Stimulated activated CD4-positive, alpha-beta T cell treated with anti-CD3 and anti-CD28 coated beads, Interleukin-4, amount 100 ng/mL, for 4 hours (primary cell): ENCODE data around the gene GPC5.
"Not testable (repeated sequence)": the region's sequence is repeated elsewhere in the genome, so short reads cannot be mapped to it uniquely, and the experiment has no call there.

Source experiments
- DNase-seq, 2 experiments: peaks; one replicate each; pipeline ENCODE4 v3.0.0-alpha.2; 2020

GPC5 gene

DNA sequence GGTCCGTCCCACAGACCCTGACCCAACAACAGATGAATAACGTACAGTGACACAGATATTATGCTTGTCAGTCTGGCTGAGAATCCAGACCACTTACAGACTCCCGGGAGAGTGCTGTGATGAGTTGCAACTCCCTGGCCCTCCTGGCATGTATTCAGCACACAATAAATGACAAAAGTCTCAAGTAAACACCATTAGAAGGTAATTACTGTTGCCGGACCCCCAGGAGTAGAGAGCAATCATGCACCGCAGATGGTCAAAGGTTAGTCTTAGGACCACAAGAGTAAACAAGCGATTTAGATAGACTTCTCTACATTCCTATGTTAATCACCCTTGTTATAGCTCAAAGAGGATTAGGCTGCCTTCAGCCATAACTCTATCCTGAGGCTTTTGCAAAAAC lies 1101.8 kb downstream of the GPC5 start:
- no peak for DNase-seq

DNA sequence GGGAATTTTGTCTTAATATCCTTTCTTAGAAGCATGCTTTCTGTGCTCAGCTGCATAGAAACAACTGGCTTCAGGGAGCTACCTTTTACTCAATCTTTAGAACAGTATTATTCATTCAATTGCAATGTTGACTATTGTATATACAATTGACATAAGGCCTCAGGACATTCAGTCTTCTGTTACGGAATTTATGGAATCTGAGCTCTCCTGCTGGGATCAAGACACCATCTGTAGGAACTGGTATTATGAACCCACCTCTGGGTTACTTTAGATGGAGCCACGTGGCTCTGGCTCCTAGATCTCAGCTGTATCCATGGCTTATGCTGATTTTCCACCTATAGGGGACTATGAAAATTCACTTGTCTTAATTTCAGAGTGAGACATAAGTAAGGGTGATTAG lies 1112.0 kb downstream of the GPC5 start:
- DNase-seq: no peak

DNA sequence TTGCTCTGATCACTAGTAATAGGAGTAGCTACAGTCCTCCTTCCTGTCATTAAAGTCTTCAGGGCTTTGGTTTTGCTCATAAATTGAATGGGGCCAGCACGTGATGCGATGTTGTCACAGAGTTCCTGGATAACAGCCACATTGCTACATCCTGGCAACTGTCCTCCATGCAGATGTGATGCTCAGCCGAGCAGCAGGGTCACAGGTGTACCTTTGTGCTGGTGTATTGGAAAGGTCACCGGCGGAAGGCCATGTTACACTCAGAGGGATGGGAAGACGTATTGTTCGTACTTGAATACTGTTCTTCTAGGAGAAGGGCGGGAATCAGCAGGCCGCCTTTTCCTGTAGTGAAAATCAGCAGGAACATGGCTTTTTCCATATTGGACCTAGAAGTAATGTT lies 1114.4 kb downstream of the GPC5 start:
- no peak for DNase-seq

DNA sequence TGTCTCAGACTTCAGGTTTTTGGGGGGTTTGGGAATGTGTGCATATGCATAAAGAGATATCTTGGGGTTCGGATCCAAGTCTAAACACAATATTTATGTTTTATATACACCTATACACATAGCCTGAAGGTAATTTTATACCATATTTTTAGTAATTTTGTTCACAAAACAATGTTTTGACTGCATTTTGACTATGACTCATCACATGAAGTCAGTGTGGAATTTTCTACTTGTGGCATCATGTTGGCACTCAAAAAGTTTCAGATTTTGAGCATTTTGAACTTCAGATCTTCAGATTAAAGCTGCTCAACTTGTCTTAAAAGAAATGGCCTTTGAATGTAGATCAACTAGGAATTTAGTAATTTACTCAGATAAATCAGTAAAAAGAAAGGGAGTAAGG lies 1115.3 kb downstream of the GPC5 start:
- DNase-seq: no peak

DNA sequence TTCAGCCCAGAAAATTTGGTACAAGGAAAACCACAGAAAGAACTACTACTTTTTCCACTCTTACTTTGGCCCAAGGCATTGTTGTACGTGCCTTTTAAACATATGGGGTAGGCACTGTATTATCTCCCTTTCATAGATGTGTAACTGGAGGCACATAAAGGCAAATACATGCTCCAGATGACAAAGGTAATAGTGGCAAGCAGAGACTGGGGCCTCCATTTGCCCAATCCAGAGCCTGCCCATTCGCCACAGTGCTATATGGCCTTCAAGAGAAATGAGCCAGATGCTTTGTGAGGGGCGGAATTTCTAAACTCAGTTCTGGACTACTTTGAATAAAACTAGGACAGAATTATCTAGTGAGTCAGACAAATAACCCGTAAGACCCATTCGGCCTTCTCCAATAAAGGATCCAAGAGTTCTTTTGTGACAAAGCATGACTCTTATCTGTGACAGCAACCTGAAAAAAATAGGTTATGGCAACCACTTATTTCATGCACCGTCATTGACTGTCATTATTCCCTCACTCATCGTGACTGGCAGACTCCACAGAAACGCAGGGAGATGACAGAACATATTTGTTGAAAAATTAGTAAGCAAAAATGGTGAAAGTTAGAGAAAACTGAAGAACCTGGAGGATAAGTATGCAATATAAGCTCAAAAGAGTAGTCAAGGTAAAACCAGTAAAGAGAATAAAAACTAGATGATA lies 1116.2 kb downstream of the GPC5 start:
- no peak for DNase-seq

DNA sequence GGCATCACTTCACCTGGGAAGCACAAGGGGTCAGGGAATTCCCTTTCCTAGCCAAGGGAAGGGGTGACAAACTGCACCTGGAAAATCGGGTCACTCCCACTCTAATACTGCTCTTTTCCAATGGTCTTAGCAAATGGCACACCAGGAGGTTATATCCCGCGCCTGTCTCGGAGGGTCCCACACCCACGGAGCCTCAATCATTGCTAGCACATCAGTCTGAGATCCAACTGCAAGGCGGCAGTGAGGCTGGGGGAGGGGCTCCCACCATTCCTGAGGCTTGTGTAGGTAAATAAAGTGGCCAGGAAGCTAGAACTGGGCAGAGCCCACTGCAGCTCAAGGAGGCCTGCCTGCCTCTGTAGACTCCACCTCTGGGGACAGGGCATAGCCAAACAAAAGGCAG lies 1118.5 kb downstream of the GPC5 start:
- DNase-seq: not testable (repeated sequence)

DNA sequence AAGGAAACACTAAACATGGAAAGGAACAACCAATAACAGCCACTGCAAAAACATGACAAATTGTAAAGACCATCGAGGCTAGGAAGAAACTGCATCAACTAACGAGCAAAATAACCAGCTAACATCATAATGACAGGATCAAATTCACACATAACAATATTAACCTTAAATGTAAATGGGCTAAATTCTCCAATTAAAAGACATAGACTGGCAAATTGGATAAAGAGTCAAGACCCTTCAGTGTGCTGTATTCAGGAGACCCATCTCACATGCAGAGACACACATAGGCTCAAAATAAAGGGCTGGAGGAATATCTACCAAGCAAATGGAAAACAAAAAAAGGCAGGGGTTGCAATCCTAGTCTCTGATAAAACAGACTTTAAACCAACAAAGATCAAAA lies 1120.2 kb downstream of the GPC5 start:
- not testable (repeated sequence) for DNase-seq

DNA sequence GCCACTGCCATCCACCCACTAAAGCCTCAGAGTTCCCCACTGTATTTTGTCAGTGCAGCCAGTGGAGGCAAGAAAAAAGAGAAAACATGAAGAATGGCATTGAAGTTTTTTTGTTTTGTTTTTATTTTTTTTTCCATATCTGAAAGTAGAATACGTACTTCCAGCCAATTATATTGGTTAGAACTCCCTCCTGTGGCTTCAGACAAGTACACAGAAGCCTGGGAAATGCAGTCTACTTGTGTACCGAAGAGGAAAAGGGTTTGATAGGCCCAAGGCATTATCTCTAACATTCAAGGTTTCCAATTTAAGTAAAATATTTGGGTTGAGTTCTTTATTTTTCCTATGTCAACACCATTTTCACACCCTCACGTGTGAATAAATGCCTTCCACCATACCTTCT lies 1131.9 kb downstream of the GPC5 start:
- DNase-seq: no peak

DNA sequence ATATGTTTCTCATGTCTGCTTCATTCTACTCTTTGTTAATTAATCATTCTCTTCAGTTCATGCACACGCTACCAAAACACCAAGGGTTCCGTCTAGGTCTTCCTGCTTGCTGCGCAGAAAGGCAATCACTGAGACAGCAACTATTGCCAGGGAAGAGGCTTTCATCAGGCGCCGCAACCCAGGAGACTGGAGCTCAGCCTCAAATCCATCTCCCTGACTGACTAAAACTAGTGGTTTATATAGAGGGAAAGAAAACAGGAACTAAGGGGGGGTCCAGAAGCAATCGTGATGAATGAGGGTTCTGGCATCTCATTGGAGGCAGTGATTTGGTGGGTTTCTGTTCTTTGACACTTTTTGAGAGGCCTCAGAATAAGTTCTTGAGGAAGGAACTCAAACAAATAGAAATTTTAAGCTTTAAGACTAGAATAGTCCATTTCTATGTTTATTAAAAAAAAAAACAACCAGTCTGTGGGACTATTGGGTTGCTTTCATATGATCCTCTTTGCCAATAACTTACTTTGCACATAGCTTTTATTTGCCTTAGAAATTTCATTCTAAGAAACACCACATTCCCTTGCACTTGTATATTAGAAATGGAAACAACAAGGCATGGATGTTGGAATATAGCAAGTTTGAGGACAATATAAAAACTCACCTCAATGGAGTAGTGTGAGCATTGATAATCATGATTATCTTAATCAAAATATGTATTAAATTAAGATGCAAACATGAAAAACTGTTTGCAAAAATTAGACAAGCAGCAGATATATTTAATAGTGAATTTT lies 1137.0 kb downstream of the GPC5 start:
- no peak for DNase-seq

DNA sequence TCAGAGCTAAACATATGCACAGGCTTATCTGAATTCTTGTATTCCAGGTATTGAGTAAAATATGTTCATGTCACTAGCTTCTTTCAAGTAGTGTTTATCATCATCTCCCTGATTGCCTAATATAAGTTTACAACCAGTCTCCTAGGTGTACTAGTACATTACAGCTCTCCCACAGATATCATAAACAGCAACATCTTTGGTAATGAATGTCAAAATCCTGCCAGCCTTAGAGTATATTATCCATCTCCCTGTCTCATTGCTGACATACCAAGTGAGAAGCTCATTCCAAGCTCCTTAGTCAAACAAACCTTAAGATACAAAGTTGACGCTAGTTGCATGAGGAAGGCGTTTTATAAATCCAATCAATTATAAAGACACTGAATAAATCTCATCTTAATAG lies 1139.0 kb downstream of the GPC5 start:
- no peak for DNase-seq

DNA sequence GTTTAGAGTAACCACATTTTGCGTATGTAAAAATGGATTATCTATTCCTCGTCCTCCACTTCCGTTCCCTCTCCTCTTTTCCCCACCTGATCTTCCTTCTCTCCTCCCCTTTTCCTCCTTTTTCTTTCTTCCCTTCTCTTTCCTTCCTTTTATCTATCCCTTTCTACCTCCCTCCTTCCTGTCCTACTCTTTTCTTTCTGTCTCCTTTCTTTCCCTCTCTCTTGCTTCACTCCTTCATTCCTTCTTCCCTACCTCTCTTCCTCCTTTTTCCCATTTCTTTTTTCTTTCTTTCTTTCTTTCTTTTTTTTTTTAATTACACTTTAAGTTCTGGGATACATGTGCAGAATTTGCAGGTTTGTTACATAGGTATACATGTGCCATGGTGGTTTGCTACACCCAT lies 1139.7 kb downstream of the GPC5 start:
- DNase-seq: no peak

DNA sequence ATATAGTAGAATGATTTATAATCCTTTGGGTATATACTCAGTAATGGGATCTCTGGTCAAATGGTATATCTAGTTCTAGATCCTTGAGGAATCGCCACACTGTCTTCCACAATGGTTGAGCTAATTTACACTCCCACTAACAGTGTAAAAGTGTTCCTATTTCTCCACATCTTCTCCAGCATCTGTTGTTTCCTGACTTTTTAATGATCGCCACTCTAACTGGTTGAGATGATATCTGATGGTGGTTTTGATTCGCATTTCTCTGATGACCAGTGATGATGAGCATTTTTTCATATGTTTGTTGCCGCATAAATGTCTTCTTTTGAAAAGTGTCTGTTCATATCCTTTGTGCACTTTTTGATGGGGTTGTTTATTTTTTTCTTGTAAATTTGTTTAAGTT lies 1140.7 kb downstream of the GPC5 start:
- DNase-seq: not testable (repeated sequence)

DNA sequence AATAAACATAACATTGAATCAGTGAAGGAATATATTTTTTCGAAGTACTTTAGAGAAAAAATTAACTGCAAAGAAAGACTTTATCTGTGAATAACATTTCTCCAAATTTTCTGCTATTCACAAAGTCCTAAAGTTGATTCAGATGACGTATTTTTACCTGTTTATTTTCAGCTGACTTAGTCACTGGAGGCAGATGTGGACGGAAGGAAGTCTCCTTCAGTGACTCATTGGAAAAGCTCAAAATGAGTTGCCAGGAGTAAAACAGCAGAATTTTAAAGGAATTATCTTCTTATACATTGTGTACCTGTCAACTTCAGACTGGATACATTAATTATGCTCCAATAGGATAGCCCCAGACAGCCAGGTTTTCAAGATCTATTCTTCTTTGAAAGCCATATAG lies 1148.8 kb downstream of the GPC5 start:
- no peak for DNase-seq

DNA sequence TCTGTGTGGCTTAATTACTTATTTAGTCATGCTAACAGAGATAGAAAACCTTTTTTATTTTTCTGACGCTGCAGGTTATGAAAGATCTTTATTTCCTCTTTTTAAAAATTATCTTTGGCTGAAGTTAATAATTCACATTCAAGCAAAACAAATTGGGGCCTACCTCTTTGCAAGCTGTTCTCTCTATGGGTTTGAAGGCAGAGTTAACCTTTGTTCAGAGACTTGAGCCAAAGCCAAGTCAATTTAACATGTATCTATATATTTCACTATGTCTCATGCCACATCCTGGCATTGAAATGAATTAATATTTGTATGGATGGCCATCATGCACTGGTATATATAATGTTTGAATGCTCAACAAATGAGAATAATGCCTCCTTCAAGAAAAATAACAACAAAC lies 1150.9 kb downstream of the GPC5 start:
- no peak for DNase-seq

DNA sequence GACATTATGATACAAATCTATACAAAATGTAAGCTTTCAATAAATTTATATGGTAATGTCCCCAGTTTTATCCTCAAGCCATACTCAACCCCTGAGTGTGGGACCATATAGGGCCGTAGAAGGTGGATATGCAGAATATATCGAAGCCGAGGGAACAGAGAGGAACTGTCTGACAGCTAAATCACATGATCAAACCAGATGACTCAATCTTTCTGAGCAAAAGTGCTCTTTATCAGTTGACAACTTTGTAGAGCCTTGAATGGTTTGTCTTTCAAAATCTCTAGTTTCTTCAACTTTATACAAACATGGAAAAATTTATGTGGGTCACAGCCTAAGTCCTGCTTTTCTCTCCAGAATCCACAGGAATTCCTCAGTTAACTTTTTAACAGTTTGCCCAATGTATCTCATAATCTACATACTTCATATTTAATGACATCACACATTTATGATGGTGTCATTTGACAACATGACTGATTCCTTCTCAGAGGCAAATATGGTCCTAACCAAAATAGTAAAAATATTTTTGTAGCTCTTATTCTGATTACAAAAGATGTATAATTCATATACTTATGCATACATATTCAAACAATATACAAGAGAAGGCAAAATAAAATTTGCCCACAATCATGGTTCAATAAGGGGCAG lies 1155.2 kb downstream of the GPC5 start:
- no peak for DNase-seq

DNA sequence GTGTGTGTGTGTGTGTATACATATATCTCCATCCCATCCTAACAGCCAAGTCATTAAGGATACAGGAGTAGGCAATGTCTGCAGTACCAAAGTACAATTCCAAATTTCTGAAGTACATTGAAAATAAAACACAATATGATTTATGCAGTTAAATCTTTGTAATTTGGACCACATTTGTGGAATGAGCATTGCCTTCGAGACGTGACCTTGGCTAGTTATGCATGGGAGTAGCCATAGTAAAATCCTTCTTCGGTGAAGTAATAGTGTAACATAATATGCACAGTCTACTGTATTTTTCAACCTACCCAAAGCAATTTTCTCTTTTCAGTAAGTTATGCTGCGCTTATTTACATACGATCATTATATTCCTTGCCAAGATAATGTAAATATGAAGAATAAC lies 1162.5 kb downstream of the GPC5 start:
- no peak for DNase-seq

DNA sequence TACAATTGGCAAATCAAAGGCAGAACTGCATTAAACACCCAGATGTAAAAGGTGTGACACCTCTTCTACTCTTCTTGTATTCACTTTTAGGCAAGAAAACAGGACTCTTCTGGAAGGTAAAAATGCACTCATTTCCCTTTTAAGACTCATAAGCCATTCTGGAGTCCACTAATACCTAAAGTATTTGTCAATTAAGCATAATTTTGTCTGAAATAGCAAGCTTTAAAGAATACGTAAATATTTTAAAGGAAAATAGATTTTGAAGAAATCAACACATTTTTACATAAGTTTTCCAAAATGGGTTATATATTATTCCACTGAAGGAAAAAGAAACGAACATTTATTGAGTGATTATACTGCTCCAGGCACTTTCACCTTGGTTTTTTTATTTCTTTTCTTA lies 1166.5 kb downstream of the GPC5 start:
- DNase-seq: no peak

DNA sequence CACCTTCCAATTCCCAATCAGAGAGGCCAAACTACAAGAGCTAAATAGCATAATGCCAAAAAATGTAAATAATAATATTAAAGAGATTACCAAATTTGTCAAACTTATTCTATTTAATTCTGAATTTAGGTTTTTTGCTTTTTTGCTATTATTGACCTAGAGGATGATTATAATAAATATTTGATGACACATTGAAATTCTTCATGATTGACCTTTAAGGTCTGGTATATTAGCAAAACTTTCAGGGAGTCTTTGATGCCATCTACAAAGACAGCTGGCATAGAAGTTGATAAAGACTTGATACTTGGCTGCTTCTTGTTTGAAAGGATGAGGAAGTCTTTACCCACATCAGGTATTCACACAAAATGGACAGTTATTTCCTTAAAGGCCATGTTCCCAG lies 1168.3 kb downstream of the GPC5 start:
- no peak for DNase-seq

DNA sequence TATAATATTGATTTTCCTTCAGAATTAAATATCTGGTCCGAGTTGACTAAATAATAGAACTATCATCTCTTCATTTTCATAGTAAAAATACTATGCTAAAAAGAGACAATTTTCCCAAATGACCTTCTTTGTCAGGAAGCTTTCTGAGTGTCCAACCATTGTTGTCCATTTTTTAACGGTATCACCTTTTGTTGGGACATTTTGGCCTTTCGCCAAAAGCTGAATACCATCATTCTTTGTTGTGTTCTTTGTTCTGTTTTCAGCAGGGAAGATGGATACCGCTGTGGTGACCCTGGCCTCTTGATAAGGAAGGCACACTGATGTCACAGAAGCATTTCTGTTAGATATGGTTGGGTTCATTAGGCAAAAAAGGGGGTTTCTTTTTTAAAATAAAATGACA lies 1173.8 kb downstream of the GPC5 start:
- no peak for DNase-seq

DNA sequence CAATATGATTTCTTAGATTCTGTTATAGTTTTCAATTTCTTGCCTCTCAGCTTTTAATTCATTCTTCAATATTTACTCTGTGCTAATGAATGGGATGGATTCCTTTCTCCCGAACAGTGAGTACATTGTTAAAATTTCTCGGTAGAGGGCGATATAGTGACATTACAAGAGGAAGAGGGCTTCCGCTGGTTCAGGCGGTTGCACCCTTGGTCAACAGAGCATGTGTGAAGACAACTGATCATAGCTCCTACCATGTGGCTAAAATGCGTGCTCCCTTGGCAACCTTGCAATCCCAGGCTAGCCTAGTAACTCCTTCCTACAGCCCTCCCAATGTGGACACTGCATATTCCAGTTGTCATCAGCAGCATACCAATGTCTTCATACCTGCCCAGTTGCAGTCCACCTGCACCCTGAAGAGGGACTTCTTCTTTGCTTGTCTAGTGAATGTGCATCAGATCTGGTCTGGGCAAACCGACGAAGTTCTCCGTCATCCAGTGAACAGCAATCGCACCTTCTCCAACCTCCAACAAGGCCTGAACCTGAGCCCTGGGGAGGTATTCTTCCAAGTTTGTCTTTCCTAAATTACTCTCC lies 1175.1 kb downstream of the GPC5 start:
- DNase-seq: no peak

DNA sequence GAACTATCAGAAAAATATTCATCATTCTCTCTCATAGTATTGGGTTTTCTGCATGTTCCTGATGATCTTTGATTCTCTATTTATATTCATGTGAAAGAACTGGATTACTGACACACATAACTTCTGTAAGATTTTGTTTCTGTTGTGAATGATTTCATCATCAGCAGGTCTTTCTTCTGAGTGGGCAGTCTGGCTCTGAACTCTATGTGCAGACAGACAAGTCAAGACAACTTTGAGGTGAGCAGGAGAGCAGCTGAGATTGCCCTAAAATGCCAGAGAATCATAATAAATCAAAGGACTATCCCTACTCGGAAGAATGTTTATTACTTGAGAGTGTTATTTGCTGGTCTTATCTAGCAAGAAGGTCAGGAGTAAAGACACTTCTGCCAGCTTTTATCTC lies 1176.1 kb downstream of the GPC5 start:
- DNase-seq: no peak

DNA sequence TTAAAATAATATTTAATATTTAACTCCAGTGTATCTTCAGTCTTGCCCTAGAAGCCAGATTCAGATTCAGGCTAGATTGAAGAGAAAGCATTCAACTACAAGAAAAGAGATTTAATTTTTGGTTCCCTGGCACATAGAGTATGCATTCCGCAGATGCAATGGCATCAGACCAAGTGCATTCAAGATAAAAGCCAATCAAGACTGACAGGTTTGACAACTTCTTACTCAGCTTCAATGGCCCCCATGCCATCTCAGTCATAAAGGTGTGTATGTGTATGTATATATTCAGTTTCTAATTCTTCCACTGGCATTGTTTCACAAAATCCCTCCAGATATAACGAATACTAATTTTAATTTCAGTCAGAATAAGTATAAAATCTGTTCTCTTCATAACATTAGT lies 1177.4 kb downstream of the GPC5 start:
- no peak for DNase-seq

DNA sequence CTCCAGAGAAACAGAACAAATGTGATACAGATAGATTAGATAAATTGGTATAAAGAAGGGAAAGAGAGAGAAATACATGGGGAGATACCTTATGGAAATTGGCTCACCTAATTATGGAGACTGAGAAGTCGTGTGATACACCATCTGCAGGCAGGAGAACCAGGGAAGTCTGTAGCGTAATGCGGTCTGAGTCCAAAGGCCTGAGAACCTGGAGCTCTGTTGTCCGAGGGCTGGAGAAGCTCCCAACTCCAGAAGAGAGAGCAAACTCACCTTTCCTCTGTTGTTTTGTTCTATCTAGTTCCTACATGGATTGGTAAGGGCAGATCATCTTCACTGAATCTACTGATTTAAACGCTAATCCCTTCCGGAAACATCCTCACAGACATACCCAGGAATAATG lies 1179.9 kb downstream of the GPC5 start:
- DNase-seq: no peak

DNA sequence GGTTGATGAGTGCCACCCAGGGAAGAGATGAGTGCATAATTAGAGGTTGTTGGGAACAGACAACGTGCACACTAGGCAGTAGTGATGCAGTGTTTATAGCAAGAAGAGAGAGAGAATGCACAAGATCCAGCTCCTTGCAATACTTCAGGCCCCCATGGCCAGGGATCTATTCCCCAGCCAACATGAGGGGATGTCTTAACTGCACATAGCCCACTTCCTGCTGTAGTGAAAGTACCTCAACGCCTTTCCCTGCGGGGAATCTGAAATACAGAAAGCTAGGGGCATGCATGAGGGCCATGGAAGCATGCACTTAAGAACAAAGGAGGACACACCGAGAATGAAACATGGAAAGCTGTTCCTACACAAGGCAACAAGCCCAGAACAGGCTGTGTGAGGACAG lies 1191.5 kb downstream of the GPC5 start:
- no peak for DNase-seq
